Tibial nerve (tissue), 4 donors: ENCODE results near the gene ADAMTS18. TPM values are rescaled to one million over a fixed set of nuclear protein-coding genes. Genes with fewer than 3 reads are reported as not detected.

ENCODE experiments used
- DNase-seq, 2 donors: peaks; one replicate each; pipeline ENCODE4 v3.0.0-alpha.2; 2019; ENCODE audit warnings: low spot score in 2 of 2
- H3K27ac ChIP-seq, 4 donors: fragments of 200-600 bp; sonication (generic) in 3 of 4; one replicate each; pipeline ENCODE4 v1.5.1; 2017 to 2019; ENCODE audit warnings: mild to moderate bottlenecking in 1 of 4
- H3K27me3 ChIP-seq, 2 donors: fragments of 200-600 bp; sonication (generic) in 1 of 2; one replicate each; pipeline versions ENCODE4 v1.5.1 to v1.6.0; 2017 to 2019
- H3K36me3 ChIP-seq, 3 donors: fragments of 200-600 bp; sonication (generic); one replicate each; pipeline ENCODE4 v1.5.1; 2018 to 2019
- H3K4me1 ChIP-seq, 4 donors: fragments of 200-600 bp; sonication (generic) in 3 of 4; one replicate each; pipeline ENCODE4 v1.5.1; 2017 to 2019
- H3K4me3 ChIP-seq, 4 donors: fragments of 200-600 bp; sonication (generic) in 3 of 4; one replicate each; pipeline ENCODE4 v1.5.1; 2017 to 2019; ENCODE audit warnings: mild to moderate bottlenecking in 1 of 4, moderate library complexity in 1 of 4
- H3K9me3 ChIP-seq, 4 donors: fragments of 200-600 bp; sonication (generic) in 3 of 4; one replicate each; pipeline ENCODE4 v1.5.1; 2017 to 2019
- EP300 ChIP-seq, 2 donors: sonication (generic); formaldehyde crosslinking; IDR thresholded peaks; one replicate each; pipeline ENCODE4 v1.6.1; 2017; ENCODE audit warnings: antibody characterized with exemption in 2 of 2, mild to moderate bottlenecking in 1 of 2
- POLR2A ChIP-seq, 2 donors: fragments of 450-650 bp; IDR thresholded peaks; one replicate each; pipeline ENCODE4 v1.6.1; 2017; ENCODE audit warnings: antibody characterized with exemption in 2 of 2, mild to moderate bottlenecking in 2 of 2, moderate library complexity in 2 of 2
- WGBS, 2 donors: methylation state at CpG; one replicate each; pipeline ENCODE4 v1.1.5; 2018; 5-methylcytosine and 5-hydroxymethylcytosine counted together
- total RNA-seq, 4 donors: library from RNA; depleted of rRNA; stranded (reverse); fragments of >200 nt; gene quantifications; one replicate each; pipeline ENCODE4 v1.1.0, GENCODE V29; 2016
- TF ChIP-seq, protein P1 (sequence below), 5 experiments: fragments of 200-600 bp in 3 of 5; fragments of 450-650 bp in 2 of 5; sonication (generic) in 3 of 5; IDR thresholded peaks; one replicate each; pipeline ENCODE4 v1.5.1; 2016 to 2019; ENCODE audit warnings: antibody characterized with exemption in 5 of 5, mild to moderate bottlenecking in 3 of 5, moderate library complexity in 2 of 5

Gene ADAMTS18
- total RNA-seq, 4 donors from 2014 or later: under 0.01 to 0.60 (median 0.21) TPM

DNA sequence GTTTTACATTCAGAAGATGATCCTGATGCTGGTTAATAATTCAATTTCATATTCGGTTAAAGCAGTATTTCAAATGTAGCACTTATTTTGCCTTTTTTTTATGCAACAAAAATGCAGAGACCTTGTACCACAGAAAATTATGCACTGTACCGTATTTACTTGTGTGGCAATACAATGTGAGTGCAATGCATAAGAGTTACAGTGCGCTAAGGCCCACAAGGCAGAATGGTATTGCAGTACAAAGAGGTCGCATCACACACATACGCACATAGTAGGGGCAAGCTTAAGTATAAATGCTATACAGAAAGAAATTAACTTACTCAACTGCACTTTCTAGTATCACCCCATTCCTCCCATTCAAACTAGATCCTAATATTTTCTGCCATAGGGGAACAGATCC, 132.6 kb downstream of the ADAMTS18 start:
- Histone ChIP-seq H3K27ac (no peak overlapping the region), H3K4me1 (no peaks in the 10 kb centered on the region), H3K36me3 (no peaks in the 10 kb centered on the region), H3K27me3 (no peaks in the 10 kb centered on the region), H3K9me3 (no peaks in the 10 kb centered on the region), H3K4me3 (no peak overlapping the region)
- 88 to 89% methylated on average over 5 of the region's 5 CpGs for WGBS, 2 donors
- TF ChIP-seq EP300 (IDR thresholded peaks at IDR 0.05) (no peak), POLR2A (IDR thresholded peaks at IDR 0.05) (no peak)
- TF ChIP-seq, protein P1, sequence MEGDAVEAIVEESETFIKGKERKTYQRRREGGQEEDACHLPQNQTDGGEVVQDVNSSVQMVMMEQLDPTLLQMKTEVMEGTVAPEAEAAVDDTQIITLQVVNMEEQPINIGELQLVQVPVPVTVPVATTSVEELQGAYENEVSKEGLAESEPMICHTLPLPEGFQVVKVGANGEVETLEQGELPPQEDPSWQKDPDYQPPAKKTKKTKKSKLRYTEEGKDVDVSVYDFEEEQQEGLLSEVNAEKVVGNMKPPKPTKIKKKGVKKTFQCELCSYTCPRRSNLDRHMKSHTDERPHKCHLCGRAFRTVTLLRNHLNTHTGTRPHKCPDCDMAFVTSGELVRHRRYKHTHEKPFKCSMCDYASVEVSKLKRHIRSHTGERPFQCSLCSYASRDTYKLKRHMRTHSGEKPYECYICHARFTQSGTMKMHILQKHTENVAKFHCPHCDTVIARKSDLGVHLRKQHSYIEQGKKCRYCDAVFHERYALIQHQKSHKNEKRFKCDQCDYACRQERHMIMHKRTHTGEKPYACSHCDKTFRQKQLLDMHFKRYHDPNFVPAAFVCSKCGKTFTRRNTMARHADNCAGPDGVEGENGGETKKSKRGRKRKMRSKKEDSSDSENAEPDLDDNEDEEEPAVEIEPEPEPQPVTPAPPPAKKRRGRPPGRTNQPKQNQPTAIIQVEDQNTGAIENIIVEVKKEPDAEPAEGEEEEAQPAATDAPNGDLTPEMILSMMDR (IDR thresholded peaks at IDR 0.05): no peak
- no peak for DNase-seq

- 74 to 80% methylated on average over 3 of the region's 3 CpGs for WGBS, 2 donors
- H3K27me3 ChIP-seq: no peaks in the 10 kb centered on the region
- no peak for DNase-seq
- no peaks in the 10 kb centered on the region for H3K9me3 ChIP-seq
- TF ChIP-seq POLR2A (IDR thresholded peaks at IDR 0.05): no peak
- TF ChIP-seq, protein P1 (IDR thresholded peaks at IDR 0.05): no peak
- TF ChIP-seq EP300 (IDR thresholded peaks at IDR 0.05): no peak
- H3K27ac ChIP-seq: no peak overlapping the region
- no peak overlapping the region for H3K4me3 ChIP-seq
- H3K36me3 ChIP-seq: no peaks in the 10 kb centered on the region
- H3K4me1 ChIP-seq: no peaks in the 10 kb centered on the region
These were observed 134.6 kb downstream of the ADAMTS18 start for GRCh38 chr16:77300256-77300655.

GRCh38 chr16:77299395-77299794, 135.4 kb downstream of the ADAMTS18 start:
- DNase-seq: no peak
- Histone ChIP-seq H3K9me3 (no peaks in the 10 kb centered on the region), H3K36me3 (no peaks in the 10 kb centered on the region), H3K4me3 (no peak overlapping the region), H3K27ac (no peak overlapping the region), H3K4me1 (no peaks in the 10 kb centered on the region), H3K27me3 (no peaks in the 10 kb centered on the region)
- no peak for TF ChIP-seq EP300 (IDR thresholded peaks at IDR 0.05)
- TF ChIP-seq POLR2A (IDR thresholded peaks at IDR 0.05): no peak
- TF ChIP-seq, protein P1 (IDR thresholded peaks at IDR 0.05): no peak
- 70 to 75% methylated on average over 1 of the region's 1 CpG for WGBS, 2 donors

DNA sequence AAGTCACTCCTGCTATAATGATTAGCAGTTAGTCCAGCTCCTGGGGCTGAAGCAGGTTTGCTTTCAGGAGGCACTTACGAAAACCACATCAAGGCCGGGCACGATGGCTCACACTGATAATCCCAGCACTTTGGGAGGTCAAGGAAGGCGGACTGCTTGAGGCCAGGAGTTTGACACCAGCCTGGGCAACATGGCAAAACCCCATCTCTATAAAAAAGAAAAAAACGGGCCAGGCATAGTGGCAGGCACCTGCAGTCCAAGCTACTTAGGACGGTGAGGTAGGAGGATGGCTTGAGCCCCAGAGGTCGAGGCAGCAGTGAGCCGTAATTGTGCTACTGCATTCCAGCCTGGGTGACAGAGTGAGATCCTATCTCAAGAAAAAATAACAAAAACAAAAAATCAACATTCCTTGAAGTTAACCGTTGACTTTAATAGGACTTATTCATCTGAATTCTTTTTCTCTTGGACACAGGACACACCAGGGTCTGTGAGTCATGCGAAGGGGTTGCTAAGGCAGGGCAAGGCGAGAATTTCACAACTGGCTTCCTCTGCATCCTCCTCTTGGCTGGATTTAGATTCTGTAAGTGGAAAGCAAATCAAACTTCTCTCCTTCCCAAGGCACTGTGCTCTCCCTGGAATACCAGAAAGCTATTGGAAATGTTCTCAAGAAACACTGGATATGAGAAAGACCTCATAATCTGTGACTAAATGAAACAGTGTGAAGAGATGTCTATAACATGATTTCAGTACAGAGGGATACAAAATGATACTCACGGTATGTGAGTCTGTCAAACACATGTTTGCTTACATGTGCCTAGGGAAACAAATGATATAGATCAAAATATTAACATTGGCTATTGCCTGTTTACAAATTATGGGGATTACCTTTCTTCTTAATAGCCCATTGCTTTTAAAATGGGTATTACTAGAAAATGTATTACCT, 136.1 kb downstream of the ADAMTS18 start:
- Histone ChIP-seq H3K27me3 (no peaks in the 10 kb centered on the region), H3K36me3 (no peaks in the 10 kb centered on the region), H3K4me3 (no peak overlapping the region), H3K9me3 (no peaks in the 10 kb centered on the region), H3K4me1 (no peaks in the 10 kb centered on the region), H3K27ac (no peak overlapping the region)
- DNase-seq: peak in 1 of 2 donors; percentile 8
- no peak for TF ChIP-seq EP300 (IDR thresholded peaks at IDR 0.05)
- no peak for TF ChIP-seq POLR2A (IDR thresholded peaks at IDR 0.05)
- TF ChIP-seq, protein P1 (IDR thresholded peaks at IDR 0.05): no peak
- WGBS, 2 donors: 50 to 61% methylated on average over 12 of the region's 12 CpGs

DNA sequence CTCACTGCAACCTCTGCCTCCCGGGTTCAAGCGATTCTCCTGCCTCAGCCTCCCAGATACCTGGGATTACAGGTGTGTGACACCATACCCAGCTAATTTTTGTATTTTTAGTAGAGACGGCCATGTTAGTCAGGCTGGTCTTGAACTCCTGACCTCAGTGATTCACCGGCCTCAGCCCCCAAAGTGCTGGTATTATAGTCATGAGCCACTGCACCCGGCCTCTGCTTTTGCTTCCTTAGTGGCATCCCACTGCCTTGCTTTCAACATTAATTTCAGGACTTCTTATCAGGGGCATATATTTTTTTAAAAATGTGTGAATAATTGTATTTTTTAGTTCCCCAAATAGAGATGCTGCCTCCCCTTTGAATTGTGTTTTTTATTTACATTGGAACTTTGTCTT, 136.8 kb downstream of the ADAMTS18 start:
- Histone ChIP-seq H3K27me3 (no peaks in the 10 kb centered on the region), H3K4me1 (no peaks in the 10 kb centered on the region), H3K27ac (no peak overlapping the region), H3K36me3 (no peaks in the 10 kb centered on the region), H3K9me3 (no peaks in the 10 kb centered on the region), H3K4me3 (no peak overlapping the region)
- no peak for TF ChIP-seq POLR2A (IDR thresholded peaks at IDR 0.05)
- TF ChIP-seq, protein P1 (IDR thresholded peaks at IDR 0.05): no peak
- TF ChIP-seq EP300 (IDR thresholded peaks at IDR 0.05): no peak
- no peak for DNase-seq
- WGBS, 2 donors: 79 to 89% methylated on average over 5 of the region's 5 CpGs
